H9 (cell line): ENCODE data around the gene MOBP. TPM values are rescaled to one million over a fixed set of nuclear protein-coding genes. Genes with fewer than 3 reads are reported as not detected.

Source experiments
- DNase-seq: peaks from one replicate; pipeline ENCODE4 v3.0.0-alpha.2; 2017
- H2AFZ ChIP-seq: one replicate; pipeline ENCODE4 v1.6.1; 2013; ENCODE audit warnings: mild to moderate bottlenecking, low read length, control low read depth, moderate library complexity
- H2AK5ac ChIP-seq: 2 replicates; pipeline ENCODE4 v1.6.1; 2013; ENCODE audit warnings: low read length, control low read depth, mixed read lengths; ENCODE audit not compliant: insufficient read length
- H2BK120ac ChIP-seq: one replicate; pipeline ENCODE4 v1.6.1; 2013; ENCODE audit warnings: low read depth, mild to moderate bottlenecking, low read length, control low read depth, inconsistent platforms; ENCODE audit not compliant: poor library complexity, severe bottlenecking
- H2BK12ac ChIP-seq: 2 replicates; pipeline ENCODE4 v1.6.1; 2013; ENCODE audit warnings: low read length, control low read depth, mixed read lengths, low read depth; ENCODE audit not compliant: insufficient read length
- H2BK15ac ChIP-seq: 2 replicates; pipeline ENCODE4 v1.6.1; 2013; ENCODE audit warnings: low read depth, low read length, control low read depth
- H2BK20ac ChIP-seq: one replicate; pipeline ENCODE4 v1.6.1; 2013; ENCODE audit warnings: low read depth, mild to moderate bottlenecking, low read length, control low read depth, inconsistent platforms; ENCODE audit not compliant: poor library complexity, severe bottlenecking
- H2BK5ac ChIP-seq: 2 replicates; pipeline ENCODE4 v1.6.1; 2013; ENCODE audit warnings: low read length, control low read depth, mixed read lengths; ENCODE audit not compliant: insufficient read length
- H3K14ac ChIP-seq: 2 replicates; pipeline ENCODE4 v1.6.1; 2013; ENCODE audit warnings: low read length, control low read depth; ENCODE audit not compliant: insufficient read depth
- H3K18ac ChIP-seq: 2 replicates; pipeline ENCODE4 v1.6.1; 2013; ENCODE audit warnings: low read depth, mild to moderate bottlenecking, mixed read lengths, low read length, control low read depth; ENCODE audit not compliant: insufficient read length
- H3K23ac ChIP-seq: 2 replicates; pipeline ENCODE4 v1.6.1; 2013; ENCODE audit warnings: low read length, control low read depth, mixed read lengths, low read depth; ENCODE audit not compliant: insufficient read length
- H3K23me2 ChIP-seq: 2 replicates; pipeline ENCODE4 v1.6.1; 2013; ENCODE audit warnings: low read depth, mild to moderate bottlenecking, mixed read lengths, low read length, control low read depth; ENCODE audit not compliant: insufficient read length, poor library complexity, severe bottlenecking
- H3K27ac ChIP-seq: 2 replicates; pipeline ENCODE4 v1.5.1; 2013; ENCODE audit warnings: low read length, control low read depth, mixed read lengths, low read depth; ENCODE audit not compliant: insufficient read length
- H3K27me3 ChIP-seq: 2 replicates; pipeline ENCODE4 v1.6.1; 2013; ENCODE audit warnings: low read length, control low read depth, inconsistent platforms; ENCODE audit not compliant: insufficient read depth
- H3K4ac ChIP-seq: 2 replicates; pipeline ENCODE4 v1.6.1; 2013; ENCODE audit warnings: low read depth, mild to moderate bottlenecking, control low read depth, inconsistent platforms, low read length, moderate library complexity
- H3K4me1 ChIP-seq: 2 replicates; pipeline ENCODE4 v1.6.1; 2013; ENCODE audit warnings: low read length, control low read depth, inconsistent platforms; ENCODE audit not compliant: insufficient read depth
- H3K4me2 ChIP-seq: 2 replicates; pipeline ENCODE4 v1.6.1; 2013; ENCODE audit warnings: low read length, control low read depth, mixed read lengths; ENCODE audit not compliant: insufficient read length, insufficient read depth
- H3K56ac ChIP-seq: 2 replicates; pipeline ENCODE4 v1.6.1; 2013; ENCODE audit warnings: low read depth, mild to moderate bottlenecking, mixed read lengths, low read length, control low read depth; ENCODE audit not compliant: insufficient read length
- H3K79me1 ChIP-seq: 2 replicates; pipeline ENCODE4 v1.6.1; 2013; ENCODE audit warnings: low read depth, mild to moderate bottlenecking, moderate library complexity, low read length, control low read depth, inconsistent platforms; ENCODE audit not compliant: insufficient read depth, poor library complexity, severe bottlenecking
- H3K79me2 ChIP-seq: 2 replicates; pipeline ENCODE4 v1.6.1; 2013; ENCODE audit warnings: low read length, control low read depth, inconsistent platforms; ENCODE audit not compliant: insufficient read depth
- H3K9ac ChIP-seq: 2 replicates; pipeline ENCODE4 v1.6.1; 2013; ENCODE audit warnings: low read length, control low read depth, mixed read lengths; ENCODE audit not compliant: insufficient read length; ENCODE audit errors: extremely low read depth
- H3K9me3 ChIP-seq: one replicate; pipeline ENCODE4 v1.6.1; 2013; ENCODE audit warnings: low read depth, low read length, inconsistent platforms; ENCODE audit not compliant: control insufficient read depth
- H3T11ph ChIP-seq: one replicate; pipeline ENCODE4 v1.6.1; 2013; ENCODE audit warnings: mild to moderate bottlenecking, low read length, control low read depth, inconsistent platforms
- H4K20me1 ChIP-seq: one replicate; pipeline ENCODE4 v1.6.1; 2013; ENCODE audit not compliant: control insufficient read depth, insufficient read length, insufficient read depth
- H4K5ac ChIP-seq: 2 replicates; pipeline ENCODE4 v1.6.1; 2013; ENCODE audit warnings: low read depth, mild to moderate bottlenecking, mixed read lengths, low read length, control low read depth; ENCODE audit not compliant: insufficient read length
- H4K8ac ChIP-seq: replicated peaks from 2 replicates; pipeline ENCODE4 v1.6.1; 2013; ENCODE audit warnings: low read length, control low read depth, mixed read lengths, low read depth; ENCODE audit not compliant: insufficient read length
- H4K91ac ChIP-seq: 2 replicates; pipeline ENCODE4 v1.6.1; 2013; ENCODE audit warnings: low read depth, mild to moderate bottlenecking, moderate library complexity, mixed read lengths, low read length, control low read depth; ENCODE audit not compliant: insufficient read length
- H3K27ac Mint-ChIP-seq, 3 experiments: 2 replicates in 2 of 3; 3 replicates in 1 of 3; pipeline ENCODE4 v1.8.0; 2020 to 2021; ENCODE audit warnings: mixed read lengths in 3 of 3, mild to moderate bottlenecking in 1 of 3, moderate library complexity in 1 of 3
- H3K27me3 Mint-ChIP-seq: 2 replicates; pipeline ENCODE4 v1.8.0; 2021; ENCODE audit warnings: low read depth, mild to moderate bottlenecking, moderate library complexity, mixed read lengths
- H3K36me3 Mint-ChIP-seq, 3 experiments: 2 replicates in 2 of 3; 3 replicates in 1 of 3; pipeline ENCODE4 v1.8.0; 2020 to 2021; ENCODE audit warnings: low read depth in 3 of 3, mixed read lengths in 3 of 3; ENCODE audit not compliant: insufficient read depth in 1 of 3
- H3K4me1 Mint-ChIP-seq, 2 experiments: 2 replicates each; pipeline ENCODE4 v1.8.0; 2020; ENCODE audit warnings: mixed read lengths in 2 of 2
- H3K4me3 Mint-ChIP-seq, 2 experiments: 2 replicates in 1 of 2; 3 replicates in 1 of 2; pipeline ENCODE4 v1.8.0; 2020 to 2021; ENCODE audit warnings: mild to moderate bottlenecking in 2 of 2, mixed read lengths in 2 of 2, moderate library complexity in 1 of 2
- H3K9me3 Mint-ChIP-seq, 2 experiments: 2 replicates in 1 of 2; 3 replicates in 1 of 2; pipeline ENCODE4 v1.8.0; 2020; ENCODE audit warnings: mild to moderate bottlenecking in 2 of 2, mixed read lengths in 2 of 2, moderate library complexity in 1 of 2
- WGBS: extraction: QIAGEN DNeasy Blood & Tissue Kit; methylation state at CpG from one replicate; pipeline ENCODE4 v1.1.7; 2013; ENCODE audit warnings: missing lambda C conversion rate, low lambda C conversion rate, mixed read lengths; ENCODE audit not compliant: insufficient read length; ENCODE audit errors: extremely low coverage; 5-methylcytosine and 5-hydroxymethylcytosine counted together
- total RNA-seq: library from RNA; stranded (reverse); gene quantifications from 2 replicates; pipeline ENCODE4 v1.2.1, GENCODE V29; 2021
- TF ChIP-seq, protein P1 (sequence below): fragments of 200-600 bp; sonication (generic); conservative IDR thresholded peaks from 3 replicates; pipeline ENCODE4 v1.8.0; 2021; ENCODE audit warnings: antibody characterized with exemption, mild to moderate bottlenecking

The MOBP gene
- total RNA-seq, 1 experiment from 2014 or later, result not detected

DNA sequence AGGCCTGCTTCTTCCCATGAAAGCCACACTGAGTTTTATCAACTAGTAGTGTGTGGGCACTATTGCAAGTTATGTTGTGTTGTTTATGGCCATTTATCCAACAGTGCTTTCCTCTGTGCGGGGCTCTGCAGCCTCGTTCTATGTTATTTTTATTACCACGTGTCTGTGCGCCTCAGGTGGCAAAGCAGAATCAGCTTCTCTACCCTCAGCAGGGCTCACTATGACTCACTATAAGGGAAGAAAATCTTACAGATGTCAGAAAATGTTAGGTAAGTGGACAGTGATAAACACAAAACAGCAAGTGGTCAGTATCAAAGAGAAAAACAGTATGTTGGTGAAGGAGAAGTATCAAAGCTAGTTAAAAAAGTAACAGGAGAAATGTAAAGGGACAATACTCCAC, 61.4 kb downstream of the MOBP start:
- Histone ChIP-seq H2BK5ac (no peak overlapping the region), H2BK15ac (no peak overlapping the region), H4K20me1 (no peaks in the 10 kb centered on the region), H3K4me1 (no peaks in the 10 kb centered on the region), H2BK120ac (no peak overlapping the region), H2BK12ac (no peak overlapping the region), H3K23ac (no peak overlapping the region), H3K23me2 (no peaks in the 10 kb centered on the region), H3K4me2 (no peak overlapping the region), H3K27ac (no peak overlapping the region), H2AFZ (no peak overlapping the region), H3K56ac (no peak overlapping the region), H3K9ac (no peak overlapping the region), H2BK20ac (no peak overlapping the region), H4K91ac (no peak overlapping the region), H4K8ac (no peak overlapping the region), H3K4ac (no peak overlapping the region), H3K79me1 (no peaks in the 10 kb centered on the region), H3K9me3 (no peaks in the 10 kb centered on the region), H3K79me2 (no peaks in the 10 kb centered on the region), H3K27me3 (no peaks in the 10 kb centered on the region), H4K5ac (no peak overlapping the region), H3K14ac (no peak overlapping the region), H3T11ph (no peak overlapping the region), H3K18ac (no peak overlapping the region), H2AK5ac (no peak overlapping the region)
- TF ChIP-seq, protein P1, sequence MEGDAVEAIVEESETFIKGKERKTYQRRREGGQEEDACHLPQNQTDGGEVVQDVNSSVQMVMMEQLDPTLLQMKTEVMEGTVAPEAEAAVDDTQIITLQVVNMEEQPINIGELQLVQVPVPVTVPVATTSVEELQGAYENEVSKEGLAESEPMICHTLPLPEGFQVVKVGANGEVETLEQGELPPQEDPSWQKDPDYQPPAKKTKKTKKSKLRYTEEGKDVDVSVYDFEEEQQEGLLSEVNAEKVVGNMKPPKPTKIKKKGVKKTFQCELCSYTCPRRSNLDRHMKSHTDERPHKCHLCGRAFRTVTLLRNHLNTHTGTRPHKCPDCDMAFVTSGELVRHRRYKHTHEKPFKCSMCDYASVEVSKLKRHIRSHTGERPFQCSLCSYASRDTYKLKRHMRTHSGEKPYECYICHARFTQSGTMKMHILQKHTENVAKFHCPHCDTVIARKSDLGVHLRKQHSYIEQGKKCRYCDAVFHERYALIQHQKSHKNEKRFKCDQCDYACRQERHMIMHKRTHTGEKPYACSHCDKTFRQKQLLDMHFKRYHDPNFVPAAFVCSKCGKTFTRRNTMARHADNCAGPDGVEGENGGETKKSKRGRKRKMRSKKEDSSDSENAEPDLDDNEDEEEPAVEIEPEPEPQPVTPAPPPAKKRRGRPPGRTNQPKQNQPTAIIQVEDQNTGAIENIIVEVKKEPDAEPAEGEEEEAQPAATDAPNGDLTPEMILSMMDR, result no peak
- no CpG with 5 or more reads among the region's 4 CpGs for WGBS
- Mint-ChIP-seq H3K27me3 (peaks cover 1% of the 10 kb centered on the region; the same call in 1 of the 2 replicates), H3K27ac (no peak overlapping the region), H3K9me3 (peaks cover 16 to 17% of the 10 kb centered on the region in 2 experiments), H3K4me3 (no peak overlapping the region), H3K36me3 (peaks cover 2 to 14% (median 5%) of the 10 kb centered on the region in 3 experiments; a peak in 6 of 7 replicates), H3K4me1 (peaks cover 0 to 7% of the 10 kb centered on the region in 2 experiments; a peak in 2 of 4 replicates)
- no peak for DNase-seq
